Transverse colon (tissue), 3 donors: Measurements from ENCODE around the gene LDHB.

Experiments
- CTCF ChIP-seq, 5 experiments: fragments of 200-600 bp in 3 of 5; fragments of 450-650 bp in 2 of 5; sonication (generic) in 3 of 5; IDR thresholded peaks; 1 replicate in 2 of 5; 2 replicates in 3 of 5; pipeline ENCODE4 v1.5.1; 2016 to 2017; ENCODE audit warnings: antibody characterized with exemption in 5 of 5, inconsistent platforms in 3 of 5, mild to moderate bottlenecking in 2 of 5, moderate library complexity in 1 of 5
- EP300 ChIP-seq: sonication (generic); formaldehyde crosslinking; IDR thresholded peaks from one replicate; pipeline ENCODE4 v1.6.1; 2017; ENCODE audit warnings: antibody characterized with exemption, low read depth
- POLR2A ChIP-seq: fragments of 450-650 bp; IDR thresholded peaks from one replicate; pipeline ENCODE4 v1.6.1; 2016; ENCODE audit warnings: antibody characterized with exemption, mild to moderate bottlenecking, moderate library complexity

- TF ChIP-seq POLR2A (no peak), EP300 (no peak), CTCF (IDR thresholded peaks at IDR 0.05) (no peak)
Measured at GRCh38 chr12:21675096-21675495, 17.5 kb upstream of the LDHB start.
